ENCODE results near the gene PWWP2A. TPM values are rescaled to one million over a fixed set of nuclear protein-coding genes. Genes with fewer than 3 reads are reported as not detected.

Gene PWWP2A
- total RNA-seq, 1 donor from 2014 or later: 42.7 TPM

DNA sequence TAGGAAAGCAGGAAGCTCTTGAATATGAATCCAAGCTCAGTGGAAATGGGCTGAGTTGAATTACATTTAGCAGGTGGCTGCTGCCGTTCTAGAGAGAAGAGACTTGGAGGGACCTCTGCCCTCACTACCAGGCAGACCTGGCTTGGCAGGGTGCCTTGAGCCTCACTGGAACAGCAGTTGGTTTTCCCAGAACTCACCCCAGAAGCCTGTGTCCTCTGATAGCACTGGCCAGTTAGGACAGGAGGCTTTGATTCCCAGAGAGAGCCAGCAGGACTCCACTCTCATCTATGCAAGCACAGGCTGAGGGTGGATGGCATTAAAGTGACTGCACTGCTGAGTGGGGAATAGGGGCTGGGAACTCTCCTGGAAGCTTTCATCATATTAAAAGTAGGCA lies 54.8 kb downstream of the PWWP2A start:
- TF ChIP-seq, protein P1, sequence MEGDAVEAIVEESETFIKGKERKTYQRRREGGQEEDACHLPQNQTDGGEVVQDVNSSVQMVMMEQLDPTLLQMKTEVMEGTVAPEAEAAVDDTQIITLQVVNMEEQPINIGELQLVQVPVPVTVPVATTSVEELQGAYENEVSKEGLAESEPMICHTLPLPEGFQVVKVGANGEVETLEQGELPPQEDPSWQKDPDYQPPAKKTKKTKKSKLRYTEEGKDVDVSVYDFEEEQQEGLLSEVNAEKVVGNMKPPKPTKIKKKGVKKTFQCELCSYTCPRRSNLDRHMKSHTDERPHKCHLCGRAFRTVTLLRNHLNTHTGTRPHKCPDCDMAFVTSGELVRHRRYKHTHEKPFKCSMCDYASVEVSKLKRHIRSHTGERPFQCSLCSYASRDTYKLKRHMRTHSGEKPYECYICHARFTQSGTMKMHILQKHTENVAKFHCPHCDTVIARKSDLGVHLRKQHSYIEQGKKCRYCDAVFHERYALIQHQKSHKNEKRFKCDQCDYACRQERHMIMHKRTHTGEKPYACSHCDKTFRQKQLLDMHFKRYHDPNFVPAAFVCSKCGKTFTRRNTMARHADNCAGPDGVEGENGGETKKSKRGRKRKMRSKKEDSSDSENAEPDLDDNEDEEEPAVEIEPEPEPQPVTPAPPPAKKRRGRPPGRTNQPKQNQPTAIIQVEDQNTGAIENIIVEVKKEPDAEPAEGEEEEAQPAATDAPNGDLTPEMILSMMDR (IDR thresholded peaks at IDR 0.05; ENCODE audit: unreplicated experiment): no peak
- DNase-seq (ENCODE audit: low spot score, unreplicated experiment): no peak
- H3K4me3 Mint-ChIP-seq (ENCODE audit: low read depth): peak overlapping the region; percentile 17
- H3K27me3 Mint-ChIP-seq: no peaks in the 10 kb centered on the region
- H3K4me1 Mint-ChIP-seq (ENCODE audit: low read depth): peaks cover 18% of the 10 kb centered on the region
- peaks cover 10% of the 10 kb centered on the region for H3K36me3 Mint-ChIP-seq (ENCODE audit: insufficient read depth)
- peak overlapping the region; percentile 96 for H3K27ac Mint-ChIP-seq
- H3K9me3 Mint-ChIP-seq (ENCODE audit: low read depth): no peaks in the 10 kb centered on the region

DNA sequence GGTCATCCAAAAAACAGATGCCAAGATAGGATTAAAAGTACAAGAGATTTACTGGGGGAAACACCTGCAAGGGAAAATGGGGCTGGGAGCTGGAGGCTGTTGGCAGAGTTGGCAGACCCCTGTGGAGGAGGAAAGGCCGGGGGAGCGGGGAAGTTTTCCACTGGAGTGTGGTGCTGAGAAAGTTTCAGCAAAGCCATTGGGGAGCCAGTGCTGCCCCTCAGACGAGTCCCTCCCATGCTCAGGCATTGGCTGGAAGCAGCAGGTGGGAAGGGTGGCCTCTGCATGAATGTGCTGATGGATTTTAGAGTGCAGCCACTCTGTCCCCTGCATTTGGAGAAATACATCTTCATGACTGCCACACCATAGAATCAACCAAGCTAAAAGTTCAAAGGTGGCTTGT lies 57.5 kb downstream of the PWWP2A start:
- TF ChIP-seq, protein P1 (IDR thresholded peaks at IDR 0.05; ENCODE audit: unreplicated experiment): no peak
- Mint-ChIP-seq H3K4me1 (ENCODE audit: low read depth) (peaks cover 18% of the 10 kb centered on the region), H3K27me3 (no peaks in the 10 kb centered on the region), H3K27ac (peak overlapping the region; percentile 8), H3K36me3 (ENCODE audit: insufficient read depth) (peaks cover 18% of the 10 kb centered on the region), H3K4me3 (ENCODE audit: low read depth) (no peak overlapping the region), H3K9me3 (ENCODE audit: low read depth) (no peaks in the 10 kb centered on the region)
- DNase-seq (ENCODE audit: low spot score, unreplicated experiment): no peak

GRCh38 chr5:160060001-160060400 lies 59.2 kb downstream of the PWWP2A start:
- Mint-ChIP-seq H3K4me1 (ENCODE audit: low read depth) (peaks cover 10% of the 10 kb centered on the region), H3K4me3 (ENCODE audit: low read depth) (no peak overlapping the region), H3K27me3 (no peaks in the 10 kb centered on the region), H3K27ac (no peak overlapping the region), H3K36me3 (ENCODE audit: insufficient read depth) (peaks cover 23% of the 10 kb centered on the region), H3K9me3 (ENCODE audit: low read depth) (no peaks in the 10 kb centered on the region)
- TF ChIP-seq, protein P1 (IDR thresholded peaks at IDR 0.05; ENCODE audit: unreplicated experiment): no peak
- no peak for DNase-seq (ENCODE audit: low spot score, unreplicated experiment)

- no peak overlapping the region for H3K27ac Mint-ChIP-seq
- H3K9me3 Mint-ChIP-seq (ENCODE audit: low read depth): no peaks in the 10 kb centered on the region
- no peaks in the 10 kb centered on the region for H3K4me1 Mint-ChIP-seq (ENCODE audit: low read depth)
- no peaks in the 10 kb centered on the region for H3K27me3 Mint-ChIP-seq
- peaks cover 28% of the 10 kb centered on the region for H3K36me3 Mint-ChIP-seq (ENCODE audit: insufficient read depth)
- TF ChIP-seq, protein P1 (IDR thresholded peaks at IDR 0.05; ENCODE audit: unreplicated experiment): no peak
- DNase-seq (ENCODE audit: low spot score, unreplicated experiment): no peak
- H3K4me3 Mint-ChIP-seq (ENCODE audit: low read depth): no peak overlapping the region
These were observed 62.0 kb downstream of the PWWP2A start for GRCh38 chr5:160057256-160057655.

GRCh38 chr5:160054831-160055230 lies 64.4 kb downstream of the PWWP2A start:
- TF ChIP-seq, protein P1 (IDR thresholded peaks at IDR 0.05; ENCODE audit: unreplicated experiment): no peak

More at GRCh38 chr5:160054831-160055230, 64.4 kb downstream of the PWWP2A start:
- no peak overlapping the region for H3K4me3 Mint-ChIP-seq (ENCODE audit: low read depth)
- DNase-seq (ENCODE audit: low spot score, unreplicated experiment): no peak
- H3K27ac Mint-ChIP-seq: no peak overlapping the region
- H3K4me1 Mint-ChIP-seq (ENCODE audit: low read depth): no peaks in the 10 kb centered on the region
- no peaks in the 10 kb centered on the region for H3K9me3 Mint-ChIP-seq (ENCODE audit: low read depth)
- no peaks in the 10 kb centered on the region for H3K27me3 Mint-ChIP-seq
- peaks cover 25% of the 10 kb centered on the region for H3K36me3 Mint-ChIP-seq (ENCODE audit: insufficient read depth)

Data from progenitor cell of endocrine pancreas (in vitro differentiated cells).